Choroid plexus epithelial cell (primary cell): ENCODE data around the gene ASAP2.

ENCODE experiments used
- DNase-seq: peaks from one replicate; pipeline ENCODE4 v3.0.0-alpha.2; 2010; ENCODE audit warnings: low read depth
- H3K4me3 ChIP-seq: 2 replicates; pipeline ENCODE4 v1.5.1; 2011; ENCODE audit warnings: low read depth, mild to moderate bottlenecking, control low read depth, low read length, moderate library complexity
- CTCF ChIP-seq: conservative IDR thresholded peaks from 2 replicates; pipeline ENCODE4 v1.5.1; 2011; ENCODE audit warnings: low read depth, mild to moderate bottlenecking, control low read depth, inconsistent platforms, low read length, moderate library complexity

The ASAP2 gene

GRCh38 chr2:9205963-9206948, at the start of gene ASAP2:
Gene ASAP2, plus strand, starts transcription at chr2:9206812. Its CDS starts 293 bp downstream, at chr2:9207105.
- DNase-seq: peak; percentile 71
- peak within 1 kb of the TSS; percentile 82 for H3K4me3 ChIP-seq
- peak; percentile 68 for TF ChIP-seq CTCF

- TF ChIP-seq CTCF: no peak
- no peak overlapping the region for H3K4me3 ChIP-seq
- no peak for DNase-seq
Measured at GRCh38 chr2:9158786-9159779, 47.5 kb upstream of the ASAP2 start.

GRCh38 chr2:9160732-9161131, 45.9 kb upstream of the ASAP2 start:
- TF ChIP-seq CTCF: no peak
- DNase-seq: no peak
- H3K4me3 ChIP-seq: no peak overlapping the region

GRCh38 chr2:9162841-9163240, 43.8 kb upstream of the ASAP2 start:
- no peak overlapping the region for H3K4me3 ChIP-seq
- TF ChIP-seq CTCF: no peak
- DNase-seq: no peak

GRCh38 chr2:9163306-9164111, 43.1 kb upstream of the ASAP2 start:
- peak; percentile 52 for DNase-seq
- no peak for TF ChIP-seq CTCF
- no peak overlapping the region for H3K4me3 ChIP-seq

- H3K4me3 ChIP-seq: no peak overlapping the region
- DNase-seq: no peak
- no peak for TF ChIP-seq CTCF
Measured at GRCh38 chr2:9164112-9164608, 42.5 kb upstream of the ASAP2 start.
